Activated CD8-positive, alpha-beta T cell treated with anti-CD3 and anti-CD28 coated beads, Interleukin-2, amount 10 ng/mL, durations not matched to agents 7 days and 5 days (primary cell): Measurements from ENCODE around the gene LSM4. TPM values are rescaled to one million over a fixed set of nuclear protein-coding genes. Genes with fewer than 3 reads are reported as not detected.

ENCODE experiments used
- ATAC-seq: fragments of 150-1000 bp; cut with Tn5 transposase; one replicate; pipeline ENCODE4 v1.10.0; 2021; ENCODE audit warnings: moderate library complexity
- CTCF ChIA-PET: fragments of 350-600 bp; sonication (Branson Sonifier 250); formaldehyde crosslinking; loops from one replicate; lab custom pipeline; 2021; ENCODE audit warnings: antibody characterized with exemption; lab: Charles Lee
- POLR2A ChIA-PET: fragments of 350-600 bp; sonication (Branson Sonifier 250); formaldehyde crosslinking; loops from one replicate; lab custom pipeline; 2021; ENCODE audit warnings: antibody characterized with exemption; lab: Charles Lee
- DNase-seq: peaks from one replicate; pipeline ENCODE4 v3.0.0-alpha.2; 2020
- H3K27ac Mint-ChIP-seq: one replicate; pipeline ENCODE4 v1.8.0; 2021; ENCODE audit warnings: mild to moderate bottlenecking, mixed read lengths
- H3K27me3 Mint-ChIP-seq: one replicate; pipeline ENCODE4 v1.8.0; 2021; ENCODE audit warnings: low read depth, mixed read lengths
- H3K36me3 Mint-ChIP-seq: one replicate; pipeline ENCODE4 v1.8.0; 2021; ENCODE audit warnings: low read depth, mixed read lengths
- H3K4me1 Mint-ChIP-seq: one replicate; pipeline ENCODE4 v1.8.0; 2021; ENCODE audit warnings: low read depth, mixed read lengths
- H3K4me3 Mint-ChIP-seq: one replicate; pipeline ENCODE4 v1.8.0; 2021; ENCODE audit warnings: mild to moderate bottlenecking, mixed read lengths
- H3K9me3 Mint-ChIP-seq: one replicate; pipeline ENCODE4 v1.8.0; 2022; ENCODE audit warnings: mixed read lengths; ENCODE audit not compliant: insufficient read depth
- total RNA-seq, 2 experiments: library from RNA; stranded (reverse); gene quantifications; one replicate each; pipeline ENCODE4 v1.2.3, GENCODE V29; 2021

The LSM4 gene
- total RNA-seq, 2 experiments from 2014 or later: 199 to 215 TPM

- Mint-ChIP-seq H3K27ac (peak overlapping the region; percentile 94), H3K4me1 (peaks cover 58% of the 10 kb centered on the region), H3K27me3 (no peaks in the 10 kb centered on the region), H3K9me3 (no peaks in the 10 kb centered on the region), H3K4me3 (peak overlapping the region; percentile 83), H3K36me3 (peaks cover 38% of the 10 kb centered on the region)
- CTCF ChIA-PET: interaction anchor here (1.6 to 8.1 kb wide), 4 partner anchors 8 to 79 kb away, joined by 4 to 455 read pairs (median 207); partner anchors contain the start of gene RAB3A
- no peak for ATAC-seq
- POLR2A ChIA-PET: interaction anchor here (2.5 to 8.6 kb wide), 4 partner anchors 9 to 79 kb away, joined by 8 to 647 read pairs (median 516); partner anchors contain the start of genes LSM4 and RAB3A
- peak; percentile 56 for DNase-seq
Observed at GRCh38 chr19:18282788-18283141, 40.1 kb downstream of the LSM4 start.

GRCh38 chr19:18282021-18282787 lies 40.7 kb downstream of the LSM4 start:
- H3K36me3 Mint-ChIP-seq: peaks cover 42% of the 10 kb centered on the region
- H3K4me3 Mint-ChIP-seq: peak overlapping the region; percentile 83
- H3K9me3 Mint-ChIP-seq: no peaks in the 10 kb centered on the region
- DNase-seq (no peak), ATAC-seq (peak; percentile 51)
- POLR2A ChIA-PET: interaction anchor here (0.5 to 8.6 kb wide), 28 partner anchors 9 to 1736 kb away, joined by 3 to 647 read pairs (median 7); partner anchors contain the start of genes COPE, DDX49, IFI30 and IL12RB1
- H3K27me3 Mint-ChIP-seq: no peaks in the 10 kb centered on the region
- CTCF ChIA-PET: interaction anchor here (1.5 to 8.9 kb wide), 10 partner anchors 9 to 131 kb away, joined by 4 to 464 read pairs (median 86); partner anchors contain the start of genes LSM4 and RAB3A
- peaks cover 62% of the 10 kb centered on the region for H3K4me1 Mint-ChIP-seq
- H3K27ac Mint-ChIP-seq: peak overlapping the region; percentile 94

- peaks cover 43% of the 10 kb centered on the region for H3K36me3 Mint-ChIP-seq
- peaks cover 54% of the 10 kb centered on the region for H3K4me1 Mint-ChIP-seq
- ATAC-seq (peak; percentile 69), DNase-seq (peak; percentile 98)
- ChIA-PET CTCF (interaction anchor here (0.6 to 8.9 kb wide), 13 partner anchors 10 to 132 kb away, joined by 3 to 464 read pairs (median 55); partner anchors contain the start of genes LSM4, MPV17L2 and RAB3A), POLR2A (interaction anchor here (0.5 to 8.6 kb wide), 35 partner anchors 10 to 1735 kb away, joined by 3 to 647 read pairs (median 5); partner anchors contain the start of genes COPE, DDX49, IFI30 and IL12RB1)
- peak within 1 kb of the TSS; percentile 96 for H3K4me3 Mint-ChIP-seq
- peak within 1 kb of the TSS; percentile 96 for H3K27ac Mint-ChIP-seq
- no peaks in the 10 kb centered on the region for H3K9me3 Mint-ChIP-seq
- H3K27me3 Mint-ChIP-seq: no peaks in the 10 kb centered on the region
Observed at GRCh38 chr19:18281082-18282020, 41.5 kb downstream of the LSM4 start, which contains the start of gene JUND. JUND (minus strand) TSS chr19:18281622; CDS start chr19:18281484, 138 bp downstream.

GRCh38 chr19:18280247-18281081 lies 42.4 kb downstream of the LSM4 start:
- no peaks in the 10 kb centered on the region for H3K9me3 Mint-ChIP-seq
- H3K4me1 Mint-ChIP-seq: peaks cover 57% of the 10 kb centered on the region
- ATAC-seq: peak; percentile 2
- no peaks in the 10 kb centered on the region for H3K27me3 Mint-ChIP-seq
- H3K4me3 Mint-ChIP-seq: peak overlapping the region; percentile 96
- H3K36me3 Mint-ChIP-seq: peaks cover 46% of the 10 kb centered on the region
- peak; percentile 77 for DNase-seq
- ChIA-PET CTCF (interaction anchor here (0.7 to 8.9 kb wide), 22 partner anchors 10 to 133 kb away, joined by 3 to 464 read pairs (median 22); partner anchors contain the start of genes LSM4 and MPV17L2), POLR2A (interaction anchor here (0.8 to 8.6 kb wide), 28 partner anchors 11 to 639 kb away, joined by 3 to 647 read pairs (median 6); partner anchors contain the start of genes COPE, DDX49, IL12RB1 and LSM4)
- peak overlapping the region; percentile 96 for H3K27ac Mint-ChIP-seq

GRCh38 chr19:18279516-18280246 lies 43.2 kb downstream of the LSM4 start:
- peaks cover 46% of the 10 kb centered on the region for H3K36me3 Mint-ChIP-seq
- peak overlapping the region; percentile 96 for H3K4me3 Mint-ChIP-seq
- H3K27me3 Mint-ChIP-seq: no peaks in the 10 kb centered on the region
- no peaks in the 10 kb centered on the region for H3K9me3 Mint-ChIP-seq
- POLR2A ChIA-PET: interaction anchor here (0.7 to 8.6 kb wide), 18 partner anchors 8 to 279 kb away, joined by 3 to 647 read pairs (median 4); partner anchors contain the start of genes LSM4, MAST3, MPV17L2 and RAB3A
- DNase-seq (peak; percentile 96), ATAC-seq (peak; percentile 13)
- peaks cover 57% of the 10 kb centered on the region for H3K4me1 Mint-ChIP-seq
- CTCF ChIA-PET: interaction anchor here (0.6 to 8.9 kb wide), 40 partner anchors 11 to 182 kb away, joined by 3 to 464 read pairs (median 6); partner anchors contain the start of genes LSM4, MPV17L2, RAB3A and SSBP4
- H3K27ac Mint-ChIP-seq: peak overlapping the region; percentile 98

- H3K27me3 Mint-ChIP-seq: no peaks in the 10 kb centered on the region
- H3K36me3 Mint-ChIP-seq: peaks cover 51% of the 10 kb centered on the region
- POLR2A ChIA-PET: interaction anchor here (0.7 to 8.6 kb wide), 12 partner anchors 9 to 279 kb away, joined by 3 to 647 read pairs (median 28); partner anchors contain the start of genes LSM4, RAB3A and SSBP4
- DNase-seq (no peak), ATAC-seq (no peak)
- peaks cover 59% of the 10 kb centered on the region for H3K4me1 Mint-ChIP-seq
- H3K4me3 Mint-ChIP-seq: peak overlapping the region; percentile 96
- CTCF ChIA-PET: interaction anchor here (0.7 to 8.9 kb wide), 39 partner anchors 10 to 182 kb away, joined by 3 to 464 read pairs (median 6); partner anchors contain the start of genes LSM4, MPV17L2, RAB3A and SSBP4
- H3K9me3 Mint-ChIP-seq: no peaks in the 10 kb centered on the region
- H3K27ac Mint-ChIP-seq: peak overlapping the region; percentile 98
Observed at GRCh38 chr19:18279266-18279515, 43.7 kb downstream of the LSM4 start.

- ChIA-PET POLR2A (interaction anchor here (0.8 to 8.6 kb wide), 13 partner anchors 9 to 278 kb away, joined by 3 to 647 read pairs (median 5); partner anchors contain the start of genes LSM4, RAB3A and SSBP4), CTCF (interaction anchor here (0.6 to 8.9 kb wide), 36 partner anchors 10 to 183 kb away, joined by 3 to 464 read pairs (median 7); partner anchors contain the start of genes LSM4, MPV17L2, RAB3A and SSBP4)
- Mint-ChIP-seq H3K36me3 (peaks cover 53% of the 10 kb centered on the region), H3K9me3 (no peaks in the 10 kb centered on the region), H3K27me3 (no peaks in the 10 kb centered on the region), H3K4me3 (peak overlapping the region; percentile 96), H3K4me1 (peaks cover 59% of the 10 kb centered on the region), H3K27ac (peak overlapping the region; percentile 98)
- ATAC-seq: no peak
- DNase-seq: peak; percentile 70
Observed at GRCh38 chr19:18278521-18279265, 44.2 kb downstream of the LSM4 start.

- DNase-seq: no peak
- no peak overlapping the region for H3K4me3 Mint-ChIP-seq
- peak; percentile 1 for ATAC-seq
Observed at GRCh38 chr19:18274781-18275356, 48.0 kb downstream of the LSM4 start.

More at GRCh38 chr19:18274781-18275356, 48.0 kb downstream of the LSM4 start:
- CTCF ChIA-PET: interaction anchor here (1.2 to 8.9 kb wide), 7 partner anchors 18 to 114 kb away, joined by 3 to 464 read pairs (median 5); partner anchors contain the start of gene LSM4
- no peaks in the 10 kb centered on the region for H3K9me3 Mint-ChIP-seq
- H3K27me3 Mint-ChIP-seq: no peaks in the 10 kb centered on the region
- POLR2A ChIA-PET: interaction anchor here (0.8 to 8.6 kb wide), 5 partner anchors 10 to 54 kb away, joined by 3 to 647 read pairs (median 5); partner anchors contain the start of gene LSM4
- peak overlapping the region; percentile 57 for H3K27ac Mint-ChIP-seq
- peaks cover 48% of the 10 kb centered on the region for H3K36me3 Mint-ChIP-seq
- peaks cover 49% of the 10 kb centered on the region for H3K4me1 Mint-ChIP-seq
